Measurements from ENCODE around the gene SALL1. TPM values are rescaled to one million over a fixed set of nuclear protein-coding genes. Genes with fewer than 3 reads are reported as not detected.
A peak's percentile ranks its signal among the peaks of the same experiment; 100 is the strongest.

Gene SALL1
- total and polyA plus RNA-seq, 2 of the 8 experiments (the other 6 are each of a cell fraction or from before 2014, with no cell fraction given), result 33.7 to 56.8 TPM

GRCh38 chr16:51129105-51129504 lies 22.0 kb downstream of the SALL1 start:
- Histone ChIP-seq H3K27me3 (replicated peaks in 1 of 4; ENCODE audit: control insufficient read depth in 3 of 4, extremely low read depth in 1 of 4, insufficient read depth in 3 of 4, low read length in 3 of 4) (no peaks in the 10 kb centered on the region; a peak in 1 of 7 replicates), H3K79me1 (ENCODE audit: low read depth, low read length) (no peaks in the 10 kb centered on the region), H4K91ac (replicated peaks; ENCODE audit: insufficient read length, low read length) (no peak overlapping the region), H3K56ac (replicated peaks; ENCODE audit: insufficient read length, low read depth, low read length) (no peak overlapping the region), H3K36me3 (ENCODE audit: control insufficient read depth in 2 of 4, insufficient read depth in 4 of 4, low read length in 3 of 4) (no peaks in the 10 kb centered on the region), H2BK12ac (ENCODE audit: low read depth, low read length) (no peak overlapping the region), H3K23ac (ENCODE audit: insufficient read length) (no peak overlapping the region), H2BK20ac (ENCODE audit: low read length) (no peak overlapping the region), H2BK120ac (replicated peaks; ENCODE audit: low read depth, low read length) (no peak overlapping the region), H3K9ac (replicated peaks in 1 of 4; ENCODE audit: extremely low read depth in 1 of 4, low read depth in 3 of 4, low read length in 3 of 4) (peak overlapping the region in 1 of 4 experiments; percentile 26; a peak in 1 of 7 replicates), H3K14ac (ENCODE audit: insufficient read length) (no peak overlapping the region), H2BK15ac (ENCODE audit: low read length) (no peak overlapping the region), H3K9me3 (ENCODE audit: insufficient read depth in 2 of 2, low read depth in 1 of 2, low read length in 1 of 2) (no peaks in the 10 kb centered on the region), H4K5ac (ENCODE audit: insufficient read length, low read depth, low read length) (no peak overlapping the region), H3K18ac (ENCODE audit: extremely low read depth, low read length) (no peak overlapping the region), H3K23me2 (ENCODE audit: low read depth, low read length) (peaks cover 5% of the 10 kb centered on the region; the same call in 1 of the 2 replicates), H4K8ac (ENCODE audit: extremely low read depth, insufficient read depth, low read length) (no peak overlapping the region), H2AK5ac (ENCODE audit: low read depth, low read length) (no peak overlapping the region), H2AFZ (ENCODE audit: low read length) (peak overlapping the region; percentile 37; the same call in 1 of the 2 replicates), H4K20me1 (replicated peaks in 1 of 2; ENCODE audit: control insufficient read depth in 1 of 2, insufficient read depth in 2 of 2, low read length in 2 of 2) (no peaks in the 10 kb centered on the region), H3K79me2 (ENCODE audit: control insufficient read depth in 1 of 2, insufficient read depth in 2 of 2, low read length in 2 of 2) (no peaks in the 10 kb centered on the region), H3K4me2 (ENCODE audit: insufficient read depth in 1 of 2, low read depth in 2 of 2, low read length in 2 of 2) (no peak overlapping the region), H3K4me1 (replicated peaks in 1 of 4; ENCODE audit: control insufficient read depth in 3 of 4, insufficient read depth in 4 of 4, low read length in 3 of 4) (peaks cover 1 to 6% (median 5%) of the 10 kb centered on the region in 4 experiments; a peak in 5 of 7 replicates), H3K4me3 (ENCODE audit: extremely low read depth in 1 of 4, insufficient read depth in 2 of 4, low read depth in 3 of 4, low read length in 4 of 4) (no peak overlapping the region), H2BK5ac (ENCODE audit: low read depth, low read length) (no peak overlapping the region), H3K4ac (replicated peaks; ENCODE audit: insufficient read length, low read depth, low read length) (no peak overlapping the region), H3K27ac (ENCODE audit: low read depth, low read length) (no peak overlapping the region)
- no peak for FAIRE-seq
- POLR2A ChIA-PET (ENCODE audit: partially characterized antibody), result interaction anchor here (1.0 kb wide), 1 partner anchor 23 kb away, joined by 3 read pairs; no protein-coding TSS in a partner anchor
- DNase-seq (ENCODE audit: low read depth in 1 of 2, low spot score in 2 of 2), result peak in 1 of 2 experiments; percentile 35
- CTCF ChIA-PET (ENCODE audit: partially characterized antibody), result interaction anchor here (0.5 to 1.0 kb wide), 2 partner anchors 44 to 638 kb away, joined by 3 read pairs; no protein-coding TSS in a partner anchor
- WGBS, 2 experiments (ENCODE audit: extremely low coverage in 1 of 2, insufficient coverage in 1 of 2, insufficient read length in 1 of 2, insufficient replicate concordance in 2 of 2, low coverage in 1 of 2, low lambda C conversion rate in 2 of 2, missing lambda C conversion rate in 1 of 2), result 76% methylated on average over 8 of the region's 8 CpGs; no CpG with 5 or more reads in 1 of the 2 experiments
- TF ChIP-seq SP1 (IDR thresholded peaks at IDR 0.05; ENCODE audit: low read depth, low read length), result no peak
- no peak for TF ChIP-seq SP2 (IDR thresholded peaks at IDR 0.05; ENCODE audit: low read length)
- TF ChIP-seq SAP30 (IDR thresholded peaks at IDR 0.05; ENCODE audit: insufficient read depth, insufficient replicate concordance, low read length), result no peak
- no peak for TF ChIP-seq RXRA (IDR thresholded peaks at IDR 0.05; ENCODE audit: insufficient read depth, low read depth, low read length)
- no peak for TF ChIP-seq CBX5 (IDR thresholded peaks at IDR 0.05; ENCODE audit: low read depth, low read length)
- TF ChIP-seq SIX5 (IDR thresholded peaks at IDR 0.05; ENCODE audit: low read depth, low read length), result no peak
- TF ChIP-seq SP4 (IDR thresholded peaks at IDR 0.05; ENCODE audit: low read length), result no peak
- TF ChIP-seq GTF2F1 (IDR thresholded peaks at IDR 0.05; ENCODE audit: borderline replicate concordance, low read depth, low read length), result no peak
- TF ChIP-seq EP300 (IDR thresholded peaks at IDR 0.05; ENCODE audit: borderline replicate concordance in 1 of 2, low read depth in 2 of 2, low read length in 2 of 2), result no peak
- no peak for TF ChIP-seq BACH1 (IDR thresholded peaks at IDR 0.05; ENCODE audit: low read length)
- TF ChIP-seq CHD1 (IDR thresholded peaks at IDR 0.05; ENCODE audit: low read depth, low read length), result no peak
- TF ChIP-seq MAFK (IDR thresholded peaks at IDR 0.05; ENCODE audit: low read depth, low read length), result no peak
- no peak for TF ChIP-seq JUND (IDR thresholded peaks at IDR 0.05; ENCODE audit: low read length)
- no peak for TF ChIP-seq TBP (IDR thresholded peaks at IDR 0.05; ENCODE audit: low read depth, low read length)
- TF ChIP-seq FOSL1 (IDR thresholded peaks at IDR 0.05; ENCODE audit: insufficient read depth, low read depth, low read length), result no peak

All from H1 (cell line).